Esophagus squamous epithelium (tissue), 5 donors: Measurements from ENCODE around the gene RELL1. TPM values are rescaled to one million over a fixed set of nuclear protein-coding genes. Genes with fewer than 3 reads are reported as not detected.

Experiments
- DNase-seq: peaks from one replicate; lab custom pipeline; 2025; lab: John Stamatoyannopoulos, UW
- H3K27ac ChIP-seq, 4 donors: fragments of 200-600 bp; sonication (generic); one replicate each; pipeline ENCODE4 v1.5.1; 2016 to 2019; ENCODE audit warnings: mild to moderate bottlenecking in 1 of 4
- H3K27me3 ChIP-seq, 4 donors: fragments of 200-600 bp; sonication (generic); 1 replicate in 3 of 4; 2 replicates in 1 of 4; pipeline versions ENCODE4 v1.5.1 to v1.6.0; 2017 to 2021; ENCODE audit warnings: antibody characterized with exemption in 1 of 4
- H3K36me3 ChIP-seq, 3 donors: fragments of 200-600 bp; sonication (generic); one replicate each; pipeline ENCODE4 v1.5.1; 2016 to 2019
- H3K4me1 ChIP-seq, 3 donors: fragments of 200-600 bp; sonication (generic); one replicate each; pipeline ENCODE4 v1.5.1; 2017 to 2019
- H3K4me3 ChIP-seq, 4 donors: fragments of 200-600 bp; sonication (generic); 1 replicate in 3 of 4; 2 replicates in 1 of 4; pipeline ENCODE4 v1.5.1; 2016 to 2019; ENCODE audit warnings: mild to moderate bottlenecking in 2 of 4, moderate library complexity in 1 of 4
- H3K9me3 ChIP-seq, 3 donors: fragments of 200-600 bp; sonication (generic); one replicate each; pipeline ENCODE4 v1.5.1; 2016 to 2019
- CTCF ChIP-seq, 6 experiments: fragments of 450-650 bp in 4 of 6; fragments of 200-600 bp in 2 of 6; sonication (generic) in 2 of 6; IDR thresholded peaks; one replicate each; pipeline ENCODE4 v1.5.1; 2016 to 2019; ENCODE audit warnings: antibody characterized with exemption in 6 of 6, mild to moderate bottlenecking in 4 of 6, moderate library complexity in 4 of 6
- POLR2A ChIP-seq, 4 donors: fragments of 450-650 bp; IDR thresholded peaks; one replicate each; pipeline ENCODE4 v1.6.1; 2017; ENCODE audit warnings: antibody characterized with exemption in 4 of 4, mild to moderate bottlenecking in 4 of 4, moderate library complexity in 3 of 4
- WGBS, 2 donors: methylation state at CpG; one replicate each; pipeline ENCODE4 v1.1.5; 2018; 5-methylcytosine and 5-hydroxymethylcytosine counted together
- intact Hi-C: fragments of 100-400 bp; cut with DNase I; formaldehyde crosslinking; loops from one replicate; pipeline ENCODE4 v1.15.0; 2022
- total RNA-seq, 4 donors: library from RNA; depleted of rRNA; stranded (reverse); fragments of >200 nt; gene quantifications; one replicate each; pipeline ENCODE4 v1.1.0, GENCODE V29; 2016
- donor health status: DM: yes; HTN: yes; CAD: no.

RELL1 gene
- total RNA-seq, 4 donors from 2014 or later: 20.3 to 49.0 (median 32.6) TPM

GRCh38 chr4:37641886-37642849, 44.0 kb downstream of the RELL1 start:
- H3K9me3 ChIP-seq: no peaks in the 10 kb centered on the region
- H3K36me3 ChIP-seq: peaks cover 0 to 35% (median 0%) of the 10 kb centered on the region in 3 donors
- H3K27ac ChIP-seq: peak overlapping the region; percentile 19 to 48 (median 33)
- intact Hi-C loops: no loop called here
- 62 to 69% methylated on average over 9 to 11 of the region's 11 CpGs for WGBS, 2 donors
- peaks cover 0 to 28% (median 0%) of the 10 kb centered on the region in 3 donors for H3K4me1 ChIP-seq
- TF ChIP-seq POLR2A (IDR thresholded peaks at IDR 0.05): no peak
- no peak for TF ChIP-seq CTCF (IDR thresholded peaks at IDR 0.05)
- DNase-seq: no peak
- no peaks in the 10 kb centered on the region for H3K27me3 ChIP-seq
- no peak overlapping the region for H3K4me3 ChIP-seq

GRCh38 chr4:37641352-37641751, 44.8 kb downstream of the RELL1 start:
- Histone ChIP-seq H3K4me3 (no peak overlapping the region), H3K36me3 (peaks cover 0 to 35% (median 0%) of the 10 kb centered on the region in 3 donors), H3K27ac (no peak overlapping the region), H3K27me3 (no peaks in the 10 kb centered on the region), H3K4me1 (peaks cover 0 to 28% (median 0%) of the 10 kb centered on the region in 3 donors), H3K9me3 (no peaks in the 10 kb centered on the region)
- WGBS, 2 donors: 57 to 66% methylated on average over 3 of the region's 3 CpGs
- intact Hi-C loops: no loop called here
- DNase-seq: no peak
- TF ChIP-seq CTCF (IDR thresholded peaks at IDR 0.05) (no peak), POLR2A (IDR thresholded peaks at IDR 0.05) (no peak)

GRCh38 chr4:37639551-37640285, 46.5 kb downstream of the RELL1 start:
- no peak overlapping the region for H3K4me3 ChIP-seq
- DNase-seq: no peak
- intact Hi-C loops: no loop called here
- no peaks in the 10 kb centered on the region for H3K27me3 ChIP-seq
- WGBS, 2 donors: 67 to 68% methylated on average over 4 of the region's 4 CpGs
- peaks cover 0 to 30% (median 4%) of the 10 kb centered on the region in 3 donors for H3K36me3 ChIP-seq
- H3K9me3 ChIP-seq: no peaks in the 10 kb centered on the region
- TF ChIP-seq CTCF (IDR thresholded peaks at IDR 0.05) (no peak), POLR2A (IDR thresholded peaks at IDR 0.05) (no peak)
- peaks cover 0 to 28% (median 0%) of the 10 kb centered on the region in 3 donors for H3K4me1 ChIP-seq
- no peak overlapping the region for H3K27ac ChIP-seq

GRCh38 chr4:37635155-37635554, 51.0 kb downstream of the RELL1 start:
- WGBS, 2 donors: 90% methylated on average over 6 of the region's 6 CpGs
- TF ChIP-seq POLR2A (IDR thresholded peaks at IDR 0.05): no peak
- TF ChIP-seq CTCF (IDR thresholded peaks at IDR 0.05): no peak
- H3K27ac ChIP-seq: no peak overlapping the region
- H3K27me3 ChIP-seq: no peaks in the 10 kb centered on the region
- no peaks in the 10 kb centered on the region for H3K9me3 ChIP-seq
- intact Hi-C loops: no loop called here
- peaks cover 0 to 17% (median 0%) of the 10 kb centered on the region in 3 donors for H3K4me1 ChIP-seq
- DNase-seq: no peak
- peaks cover 0 to 69% (median 6%) of the 10 kb centered on the region in 3 donors for H3K36me3 ChIP-seq
- H3K4me3 ChIP-seq: no peak overlapping the region
